GM18867 (cell line): ENCODE measurements around the gene ULK3.
A peak's percentile ranks its signal among the peaks of the same experiment; 100 is the strongest.
"Not testable (repeated sequence)": the region's sequence is repeated elsewhere in the genome, so short reads cannot be mapped to it uniquely, and the experiment has no call there.

ENCODE experiments used
- ATAC-seq: cut with Tn5 transposase; IDR thresholded peaks from one replicate; pipeline ENCODE4 v1.9.1; 2021; ENCODE audit warnings: mild to moderate bottlenecking, moderate library complexity; ENCODE audit not compliant: unreplicated experiment

Gene ULK3

GRCh38 chr15:74842581-74843444, at the start of gene ULK3:
Gene ULK3 (minus strand): TSS chr15:74843156. CDS start chr15:74843105, 51 bp downstream.
- peak; percentile 83 for ATAC-seq

- ATAC-seq = no peak
Observed at GRCh38 chr15:74892313-74892712, 49.4 kb upstream of the ULK3 start.

GRCh38 chr15:74891469-74891868, 48.5 kb upstream of the ULK3 start:
- no peak for ATAC-seq

GRCh38 chr15:74890665-74890960, 47.7 kb upstream of the ULK3 start:
- ATAC-seq = no peak

GRCh38 chr15:74889883-74890664, 47.1 kb upstream of the ULK3 start, which contains the start of gene MPI:
Gene MPI (plus strand): TSS chr15:74890042. CDS start chr15:74890074, 32 bp downstream.
- ATAC-seq = peak; percentile 79

- no peak for ATAC-seq
Observed at GRCh38 chr15:74889390-74889882, 46.5 kb upstream of the ULK3 start.

- ATAC-seq = no peak
Observed at GRCh38 chr15:74888716-74889115, 45.8 kb upstream of the ULK3 start.

GRCh38 chr15:74887537-74888193, 44.7 kb upstream of the ULK3 start:
- not testable (repeated sequence) for ATAC-seq

- ATAC-seq = no peak
Observed at GRCh38 chr15:74885461-74885860, 42.5 kb upstream of the ULK3 start.

GRCh38 chr15:74884428-74885223, 41.7 kb upstream of the ULK3 start:
- no peak for ATAC-seq

GRCh38 chr15:74882528-74882927, 39.6 kb upstream of the ULK3 start:
- no peak for ATAC-seq

- no peak for ATAC-seq
Observed at GRCh38 chr15:74878273-74878672, 35.3 kb upstream of the ULK3 start.

- ATAC-seq = no peak
Observed at GRCh38 chr15:74873756-74874424, 30.9 kb upstream of the ULK3 start.

- peak; percentile 74 for ATAC-seq
Observed at GRCh38 chr15:74873036-74873755, 30.2 kb upstream of the ULK3 start, which contains the start of gene SCAMP2. Gene SCAMP2 (minus strand): TSS chr15:74873365. CDS start chr15:74873255, 110 bp downstream.

GRCh38 chr15:74872702-74873035, 29.7 kb upstream of the ULK3 start:
- ATAC-seq = no peak

- ATAC-seq = no peak
Observed at GRCh38 chr15:74870436-74871215, 27.7 kb upstream of the ULK3 start.

GRCh38 chr15:74869726-74870407, 26.9 kb upstream of the ULK3 start:
- peak; percentile 42 for ATAC-seq

GRCh38 chr15:74869372-74869725, 26.4 kb upstream of the ULK3 start:
- ATAC-seq = no peak
